GM12801 (cell line): ENCODE data around the gene MOGAT1.

Experiments used
- TF ChIP-seq, protein P1 (sequence below): IDR thresholded peaks from one replicate; pipeline ENCODE4 v1.5.1; 2011; ENCODE audit warnings: control low read depth; ENCODE audit not compliant: insufficient read length; ENCODE audit errors: extremely low read depth

MOGAT1 gene

DNA sequence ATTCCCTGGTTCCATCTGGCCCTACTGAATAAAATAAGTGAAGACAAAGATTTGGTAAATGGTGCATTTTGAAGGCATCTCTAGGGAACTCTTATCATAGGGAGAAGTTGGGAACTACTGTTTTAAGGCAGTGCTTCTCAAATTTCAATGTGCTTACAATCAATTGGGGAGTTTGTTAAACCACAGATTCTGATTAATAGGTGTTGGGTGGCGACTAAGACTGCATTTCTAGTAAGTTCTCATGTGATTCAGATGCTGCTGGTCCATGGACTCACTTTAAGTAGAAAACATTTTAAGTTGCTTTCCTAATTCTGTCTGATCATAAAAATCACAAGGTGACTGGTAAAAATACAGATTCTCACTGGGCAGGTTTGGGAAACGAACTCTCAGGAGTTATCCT is 30.1 kb upstream of the MOGAT1 start:
- TF ChIP-seq, protein P1, sequence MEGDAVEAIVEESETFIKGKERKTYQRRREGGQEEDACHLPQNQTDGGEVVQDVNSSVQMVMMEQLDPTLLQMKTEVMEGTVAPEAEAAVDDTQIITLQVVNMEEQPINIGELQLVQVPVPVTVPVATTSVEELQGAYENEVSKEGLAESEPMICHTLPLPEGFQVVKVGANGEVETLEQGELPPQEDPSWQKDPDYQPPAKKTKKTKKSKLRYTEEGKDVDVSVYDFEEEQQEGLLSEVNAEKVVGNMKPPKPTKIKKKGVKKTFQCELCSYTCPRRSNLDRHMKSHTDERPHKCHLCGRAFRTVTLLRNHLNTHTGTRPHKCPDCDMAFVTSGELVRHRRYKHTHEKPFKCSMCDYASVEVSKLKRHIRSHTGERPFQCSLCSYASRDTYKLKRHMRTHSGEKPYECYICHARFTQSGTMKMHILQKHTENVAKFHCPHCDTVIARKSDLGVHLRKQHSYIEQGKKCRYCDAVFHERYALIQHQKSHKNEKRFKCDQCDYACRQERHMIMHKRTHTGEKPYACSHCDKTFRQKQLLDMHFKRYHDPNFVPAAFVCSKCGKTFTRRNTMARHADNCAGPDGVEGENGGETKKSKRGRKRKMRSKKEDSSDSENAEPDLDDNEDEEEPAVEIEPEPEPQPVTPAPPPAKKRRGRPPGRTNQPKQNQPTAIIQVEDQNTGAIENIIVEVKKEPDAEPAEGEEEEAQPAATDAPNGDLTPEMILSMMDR: no peak

DNA sequence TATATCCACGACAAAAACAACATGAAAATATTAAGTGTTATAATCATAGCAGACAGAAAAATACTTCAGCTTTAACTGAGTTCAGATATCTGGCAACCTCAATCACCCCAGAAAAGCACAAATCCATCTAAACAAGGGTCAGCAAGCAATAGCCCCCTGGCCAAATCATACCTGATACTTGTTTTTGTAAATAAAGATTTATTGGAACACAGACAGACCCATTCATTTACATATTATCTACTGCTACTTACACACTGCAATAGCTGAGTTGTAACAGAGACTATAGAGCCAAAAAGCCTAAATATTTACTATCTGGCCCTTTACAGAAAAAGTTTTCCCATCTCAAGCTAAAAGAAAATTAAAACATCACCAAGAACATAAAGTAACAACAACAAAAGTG is 28.3 kb upstream of the MOGAT1 start:
- TF ChIP-seq, protein P1: no peak

DNA sequence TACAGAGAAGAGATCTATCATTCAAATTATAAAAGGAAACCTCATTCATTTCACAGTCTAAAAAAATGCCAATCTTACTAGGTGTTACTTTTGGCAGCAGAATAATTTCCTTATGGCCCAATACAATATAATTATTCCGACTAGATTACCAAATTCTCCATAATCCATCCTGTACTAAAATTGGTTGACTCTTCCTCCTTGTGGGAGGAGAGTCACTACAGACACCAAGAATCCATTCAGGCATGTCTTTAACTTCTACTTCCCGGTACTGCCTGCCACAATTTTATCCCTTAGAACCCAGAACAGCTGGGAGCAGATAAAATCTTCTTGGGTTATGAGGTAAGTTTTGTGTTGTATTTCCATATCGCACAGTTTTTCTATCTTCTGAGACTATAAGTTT is 25.4 kb upstream of the MOGAT1 start:
- TF ChIP-seq, protein P1: no peak

DNA sequence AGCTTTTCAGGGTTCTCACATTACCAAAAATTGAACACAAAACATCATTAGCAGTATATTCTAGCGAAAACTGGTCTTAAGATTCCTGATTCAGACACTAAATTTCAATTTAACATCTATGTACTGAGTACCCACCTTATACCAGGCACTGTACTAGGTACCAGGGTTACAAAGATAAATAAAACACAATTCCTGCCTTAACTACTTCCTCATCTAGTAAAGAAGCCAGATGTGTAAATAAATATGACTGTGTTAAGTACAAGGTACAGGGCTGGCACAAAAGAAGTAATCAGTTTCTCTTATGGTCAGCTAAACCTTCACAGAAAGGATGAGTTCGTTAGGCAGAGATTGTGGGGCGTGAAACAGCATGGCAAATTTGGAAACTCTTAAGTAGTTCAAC is 21.7 kb upstream of the MOGAT1 start:
- TF ChIP-seq, protein P1: no peak

DNA sequence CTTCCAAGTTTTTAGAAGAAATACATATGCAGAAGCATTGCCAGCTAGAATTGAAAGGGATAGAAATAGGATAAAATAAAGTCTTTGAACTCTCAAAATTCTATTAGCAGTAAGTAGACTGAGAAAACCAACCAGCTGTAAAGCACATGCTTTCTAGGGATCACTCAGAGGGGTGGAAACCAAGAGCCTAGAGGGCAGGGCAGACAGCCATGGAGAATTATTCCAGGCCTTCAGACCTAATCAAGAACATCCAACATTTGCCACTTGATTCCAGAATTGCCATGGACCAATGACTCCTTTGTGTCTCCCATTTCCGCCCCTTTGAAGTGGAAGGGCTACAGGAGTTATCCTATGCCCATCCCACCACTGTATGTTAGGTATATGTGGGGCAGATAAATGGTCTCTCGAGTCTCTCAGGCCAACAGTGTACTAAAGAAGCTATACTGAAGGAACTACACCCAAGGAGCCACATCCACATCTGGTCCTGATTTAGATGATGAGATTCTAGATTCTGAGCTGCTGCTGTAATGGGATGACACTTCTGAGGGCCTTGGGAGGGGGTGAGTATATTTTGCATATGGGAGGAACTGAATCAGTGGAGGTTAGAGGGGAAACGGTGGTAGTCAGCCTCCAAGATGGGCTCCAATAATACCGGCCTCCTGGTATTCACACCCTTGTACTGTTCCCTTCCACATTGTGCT is 19.6 kb upstream of the MOGAT1 start:
- TF ChIP-seq, protein P1: no peak

DNA sequence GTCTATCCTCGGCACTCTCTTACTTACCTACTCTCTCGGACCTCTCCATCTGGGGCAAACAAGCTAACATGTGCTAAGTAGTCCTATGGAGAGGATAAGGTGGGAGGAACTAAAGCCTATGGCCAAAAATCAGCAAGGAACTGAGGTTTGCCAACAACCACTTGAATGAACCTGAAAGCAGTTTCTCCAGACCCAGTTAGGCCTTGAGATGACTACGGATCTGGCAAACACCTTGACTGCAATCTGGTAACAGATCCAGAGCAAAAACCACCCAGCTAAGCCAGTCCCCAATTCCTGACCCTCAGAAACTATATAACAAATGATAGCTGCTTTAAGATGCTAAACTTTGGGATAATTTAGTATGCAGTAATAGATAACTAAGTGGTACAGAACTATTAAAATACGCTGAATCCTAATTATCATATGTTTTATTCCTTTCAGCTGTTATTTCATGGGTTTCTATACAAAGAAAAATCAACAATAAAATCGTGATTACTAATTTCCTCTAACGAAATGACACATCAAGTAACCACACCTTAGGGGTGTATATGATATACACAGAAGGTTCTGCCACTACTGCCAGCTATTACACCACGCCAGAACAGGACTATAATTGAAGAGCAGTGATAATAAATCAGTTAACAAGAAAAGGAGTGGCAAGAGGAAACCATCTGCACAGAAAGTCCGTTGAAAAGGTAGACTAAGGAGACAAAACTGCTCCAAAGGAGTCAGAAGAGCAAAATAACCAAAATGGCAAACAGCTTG is 18.8 kb upstream of the MOGAT1 start:
- TF ChIP-seq, protein P1: no peak

DNA sequence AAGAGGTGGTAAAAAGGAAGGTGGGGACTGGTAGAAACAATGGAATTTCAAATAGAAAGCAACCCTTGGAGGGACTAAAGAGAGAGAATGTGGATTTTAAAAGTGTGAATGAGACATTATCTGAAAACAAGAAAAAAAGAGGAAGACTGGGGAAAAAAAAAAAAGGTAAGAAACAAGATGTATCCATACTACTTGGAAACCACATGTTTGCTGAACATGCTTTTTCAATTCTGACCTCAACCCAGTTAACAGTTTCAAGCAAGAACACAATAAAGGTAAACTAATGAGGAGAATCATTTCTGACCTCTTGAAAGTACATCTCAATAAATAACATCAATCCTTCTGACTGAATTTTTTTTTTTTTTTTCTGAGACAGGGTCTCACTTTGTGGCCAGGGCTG is 18.2 kb upstream of the MOGAT1 start:
- TF ChIP-seq, protein P1: no peak
